ENCODE data around the gene TAF1A. TPM values are rescaled to one million over a fixed set of nuclear protein-coding genes. Genes with fewer than 3 reads are reported as not detected.
A peak's percentile ranks its signal among the peaks of the same experiment; 100 is the strongest.

TAF1A gene
- total and polyA plus RNA-seq, 10 of the 15 experiments (the other 5 are each of a cell fraction or from before 2014, with no cell fraction given), result 7.7 to 17.9 (median 12.0) TPM

- TF ChIP-seq ELK1 (IDR thresholded peaks at IDR 0.05; ENCODE audit: low read depth, low read length) (0 out of 2 replicates have a peak, but pooled peaks have one; percentile 52), EZH2 (IDR thresholded peaks at IDR 0.05; ENCODE audit: borderline replicate concordance, control insufficient read depth, low read depth, low read length) (no peak), SIN3A (IDR thresholded peaks at IDR 0.05; ENCODE audit: low read depth, low read length) (peak; percentile 89), E2F8 (IDR thresholded peaks at IDR 0.05; ENCODE audit: low read depth, partially characterized antibody) (peak; percentile 67), RBBP5 (conservative IDR thresholded peaks at IDR 0.05) (peak; percentile 75; the same call in 1 of the 2 replicates), IKZF1 (conservative IDR thresholded peaks at IDR 0.05) (peak; percentile 76), ZSCAN29 (IDR thresholded peaks at IDR 0.05) (no peak), CUX1 (IDR thresholded peaks at IDR 0.05; ENCODE audit: insufficient replicate concordance, low read depth, low read length) (no peak), HDAC6 (IDR thresholded peaks at IDR 0.05; ENCODE audit: unreplicated experiment) (no peak), REST (IDR thresholded peaks at IDR 0.05; ENCODE audit: low read depth, low read length) (no peak), STAT3 (IDR thresholded peaks at IDR 0.05; ENCODE audit: low read depth, low read length) (no peak)
- TF ChIP-seq, protein P1, sequence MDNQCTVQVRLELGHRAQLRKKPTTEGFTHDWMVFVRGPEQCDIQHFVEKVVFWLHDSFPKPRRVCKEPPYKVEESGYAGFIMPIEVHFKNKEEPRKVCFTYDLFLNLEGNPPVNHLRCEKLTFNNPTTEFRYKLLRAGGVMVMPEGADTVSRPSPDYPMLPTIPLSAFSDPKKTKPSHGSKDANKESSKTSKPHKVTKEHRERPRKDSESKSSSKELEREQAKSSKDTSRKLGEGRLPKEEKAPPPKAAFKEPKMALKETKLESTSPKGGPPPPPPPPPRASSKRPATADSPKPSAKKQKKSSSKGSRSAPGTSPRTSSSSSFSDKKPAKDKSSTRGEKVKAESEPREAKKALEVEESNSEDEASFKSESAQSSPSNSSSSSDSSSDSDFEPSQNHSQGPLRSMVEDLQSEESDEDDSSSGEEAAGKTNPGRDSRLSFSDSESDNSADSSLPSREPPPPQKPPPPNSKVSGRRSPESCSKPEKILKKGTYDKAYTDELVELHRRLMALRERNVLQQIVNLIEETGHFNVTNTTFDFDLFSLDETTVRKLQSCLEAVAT (IDR thresholded peaks at IDR 0.05), result 0 out of 2 replicates have a peak, but pooled peaks have one; percentile 45
- TF ChIP-seq, protein P2, sequence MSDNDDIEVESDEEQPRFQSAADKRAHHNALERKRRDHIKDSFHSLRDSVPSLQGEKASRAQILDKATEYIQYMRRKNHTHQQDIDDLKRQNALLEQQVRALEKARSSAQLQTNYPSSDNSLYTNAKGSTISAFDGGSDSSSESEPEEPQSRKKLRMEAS (IDR thresholded peaks at IDR 0.05; ENCODE audit: low read depth, low read length), result peak; percentile 80
These were observed at the start of gene TAF1A (continued) for GRCh38 chr1:222589462-222590302.

Data from GM12878 (cell line).